Neural progenitor cell (in vitro differentiated cells): ENCODE measurements around the gene SLC35F3.

Source experiments
- EZH2 ChIP-seq: fragments of 200-600 bp; sonication (generic); IDR thresholded peaks from 2 replicates; pipeline ENCODE4 v1.6.1; 2017; ENCODE audit warnings: antibody characterized with exemption, mild to moderate bottlenecking, moderate library complexity
- TF ChIP-seq, protein P1 (sequence below): fragments of 200-600 bp; sonication (generic); IDR thresholded peaks from 2 replicates; pipeline ENCODE4 v1.5.1; 2017; ENCODE audit warnings: antibody characterized with exemption, mild to moderate bottlenecking

DNA sequence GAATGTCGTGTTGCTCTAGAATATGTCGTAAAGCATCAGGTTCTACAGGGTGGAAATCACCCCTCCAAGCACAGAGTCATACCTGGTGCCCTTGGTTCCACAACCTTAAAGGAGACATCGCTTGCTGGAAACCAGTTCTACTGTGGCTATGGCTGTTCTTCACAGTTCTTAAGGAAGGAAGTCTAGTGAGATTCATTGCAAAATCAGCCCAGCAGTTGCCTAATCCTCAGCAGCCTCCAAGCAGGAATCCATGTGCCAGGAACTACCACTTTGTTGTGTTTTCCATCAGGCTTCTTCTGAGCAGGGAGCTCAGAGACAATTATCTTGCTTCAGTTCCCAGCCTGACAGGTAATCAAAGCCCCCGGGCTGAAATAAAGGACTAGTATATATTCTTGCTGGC lies 45.0 kb upstream of the SLC35F3 start:
- no peak for TF ChIP-seq EZH2
- TF ChIP-seq, protein P1, sequence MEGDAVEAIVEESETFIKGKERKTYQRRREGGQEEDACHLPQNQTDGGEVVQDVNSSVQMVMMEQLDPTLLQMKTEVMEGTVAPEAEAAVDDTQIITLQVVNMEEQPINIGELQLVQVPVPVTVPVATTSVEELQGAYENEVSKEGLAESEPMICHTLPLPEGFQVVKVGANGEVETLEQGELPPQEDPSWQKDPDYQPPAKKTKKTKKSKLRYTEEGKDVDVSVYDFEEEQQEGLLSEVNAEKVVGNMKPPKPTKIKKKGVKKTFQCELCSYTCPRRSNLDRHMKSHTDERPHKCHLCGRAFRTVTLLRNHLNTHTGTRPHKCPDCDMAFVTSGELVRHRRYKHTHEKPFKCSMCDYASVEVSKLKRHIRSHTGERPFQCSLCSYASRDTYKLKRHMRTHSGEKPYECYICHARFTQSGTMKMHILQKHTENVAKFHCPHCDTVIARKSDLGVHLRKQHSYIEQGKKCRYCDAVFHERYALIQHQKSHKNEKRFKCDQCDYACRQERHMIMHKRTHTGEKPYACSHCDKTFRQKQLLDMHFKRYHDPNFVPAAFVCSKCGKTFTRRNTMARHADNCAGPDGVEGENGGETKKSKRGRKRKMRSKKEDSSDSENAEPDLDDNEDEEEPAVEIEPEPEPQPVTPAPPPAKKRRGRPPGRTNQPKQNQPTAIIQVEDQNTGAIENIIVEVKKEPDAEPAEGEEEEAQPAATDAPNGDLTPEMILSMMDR = no peak
